GM18526 (cell line): Measurements from ENCODE around the gene KCNJ4.

Experiments used
- POLR2A ChIP-seq: IDR thresholded peaks from 3 replicates; pipeline ENCODE4 v1.6.1; 2011; ENCODE audit not compliant: insufficient read length; ENCODE audit errors: extremely low read depth

KCNJ4 gene

GRCh38 chr22:38455076-38455529 is at the start of gene KCNJ4:
Gene KCNJ4 (minus strand): TSS chr22:38455199. CDS start chr22:38428132, 27,067 bp downstream.
- no peak for TF ChIP-seq POLR2A

- no peak for TF ChIP-seq POLR2A
Observed at GRCh38 chr22:38503021-38503420, 48.0 kb upstream of the KCNJ4 start.

- TF ChIP-seq POLR2A = no peak
Observed at GRCh38 chr22:38501797-38502672, 47.0 kb upstream of the KCNJ4 start.

GRCh38 chr22:38497869-38498268 is 42.9 kb upstream of the KCNJ4 start:
- TF ChIP-seq POLR2A = no peak

GRCh38 chr22:38494939-38495338 is 39.9 kb upstream of the KCNJ4 start:
- TF ChIP-seq POLR2A = no peak

- no peak for TF ChIP-seq POLR2A
Observed at GRCh38 chr22:38494498-38494897, 39.5 kb upstream of the KCNJ4 start.

- no peak for TF ChIP-seq POLR2A
Observed at GRCh38 chr22:38491707-38492348, 36.8 kb upstream of the KCNJ4 start.

- TF ChIP-seq POLR2A = no peak
Observed at GRCh38 chr22:38490915-38491314, 35.9 kb upstream of the KCNJ4 start.

DNA sequence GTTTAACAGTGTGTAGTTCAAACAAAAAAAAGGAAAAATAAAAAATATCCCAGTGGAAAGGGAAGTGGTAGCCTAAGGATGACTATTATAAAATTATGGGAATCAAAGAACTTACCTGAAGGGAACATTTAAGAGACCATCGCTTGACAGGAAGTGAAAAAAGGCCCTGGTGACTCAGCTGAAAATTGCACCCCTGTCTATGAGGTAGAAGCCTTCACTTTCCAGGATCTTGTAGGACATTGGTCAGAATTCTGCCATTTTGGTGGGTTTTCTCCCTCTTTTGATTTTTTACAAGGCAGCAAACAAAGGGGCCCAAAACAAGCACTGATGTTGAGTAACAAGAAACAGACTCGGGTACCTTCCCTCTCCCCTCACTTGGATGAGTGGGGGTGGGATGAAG is 35.5 kb upstream of the KCNJ4 start:
- TF ChIP-seq POLR2A = no peak

DNA sequence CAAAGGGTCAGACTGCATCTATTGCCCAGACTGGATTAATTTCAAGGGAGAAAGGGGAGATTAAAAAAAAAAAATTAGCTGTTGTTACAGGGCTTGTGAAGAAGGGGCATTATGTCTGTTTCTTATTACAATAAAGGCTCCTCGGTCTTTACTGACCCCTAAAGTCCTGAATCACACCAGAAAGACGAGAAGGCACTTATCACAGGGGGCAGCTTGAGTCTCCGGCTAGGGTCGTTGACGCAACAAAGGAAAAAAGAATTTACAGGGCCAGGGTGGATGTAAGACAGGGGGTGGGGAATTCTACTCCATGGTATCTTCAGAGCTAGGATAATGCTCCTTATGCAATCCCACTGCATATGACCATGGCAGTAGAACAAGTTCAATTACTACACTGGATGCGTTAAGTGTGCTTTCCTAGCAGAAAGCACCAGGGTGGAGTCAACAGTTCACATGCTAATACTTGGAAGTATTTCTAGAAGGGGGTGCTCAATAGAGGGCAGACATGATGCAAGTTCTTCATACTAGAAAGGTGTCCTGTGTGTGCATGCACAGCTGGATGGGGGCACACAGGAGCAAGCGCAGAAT is 34.7 kb upstream of the KCNJ4 start:
- no peak for TF ChIP-seq POLR2A

GRCh38 chr22:38489142-38489541 is 34.1 kb upstream of the KCNJ4 start:
- no peak for TF ChIP-seq POLR2A

DNA sequence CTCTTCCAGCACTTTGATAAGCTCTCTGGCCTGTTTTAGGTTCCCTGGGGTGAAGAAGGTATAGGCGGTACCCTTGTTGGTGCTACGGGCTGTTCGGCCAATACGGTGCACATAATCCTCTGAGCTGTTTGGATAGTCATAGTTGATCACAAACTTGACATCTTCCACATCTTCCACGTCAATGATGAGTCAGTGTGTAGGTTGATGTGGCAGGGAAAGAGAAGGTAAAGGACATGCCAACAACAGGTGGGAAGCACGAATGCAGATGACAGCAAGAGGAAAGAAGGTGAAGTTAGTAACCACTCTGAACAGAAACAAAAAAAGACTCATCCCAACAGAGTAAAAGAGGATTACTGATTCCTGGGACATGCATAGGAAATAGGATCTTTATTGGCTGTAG is 32.9 kb upstream of the KCNJ4 start:
- no peak for TF ChIP-seq POLR2A

DNA sequence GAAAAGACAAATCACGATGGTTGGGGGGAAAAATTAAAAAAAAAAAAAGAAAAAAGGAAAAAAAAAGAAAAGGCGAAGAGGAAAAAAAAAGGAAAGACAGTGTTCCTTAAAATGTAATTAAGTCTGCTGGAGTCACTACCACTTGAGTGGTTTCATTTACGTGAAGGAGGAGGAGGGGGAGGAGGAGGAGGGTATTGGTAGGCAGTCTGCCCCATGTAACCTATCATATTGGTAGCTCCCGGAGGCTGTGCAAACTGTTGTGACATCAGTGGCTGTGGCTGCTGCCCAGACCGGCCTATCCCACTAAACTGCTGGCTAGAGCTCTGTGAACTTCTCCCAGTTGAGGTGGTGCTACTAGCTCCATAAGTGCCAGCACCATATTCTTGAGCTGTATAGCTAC is 30.8 kb upstream of the KCNJ4 start:
- TF ChIP-seq POLR2A = no peak

DNA sequence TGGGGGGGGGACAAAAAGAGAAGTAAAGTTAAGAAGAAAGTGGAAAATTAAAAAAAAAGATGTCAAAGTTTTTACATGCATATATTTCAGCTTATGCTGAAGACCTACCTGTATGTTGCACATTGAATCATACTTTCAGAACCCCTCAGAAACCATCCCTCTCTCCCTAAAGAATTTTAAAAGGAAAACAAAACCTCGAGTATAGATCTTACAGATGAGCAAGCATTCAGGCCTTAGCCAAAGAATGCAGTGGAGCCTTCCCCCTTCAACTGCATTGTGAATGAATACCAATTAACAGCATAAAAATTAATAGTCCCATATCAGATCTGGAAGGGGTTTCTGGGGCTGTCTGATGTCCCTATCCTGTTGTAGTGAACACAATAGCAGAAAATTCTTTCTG is 29.2 kb upstream of the KCNJ4 start:
- TF ChIP-seq POLR2A = no peak

DNA sequence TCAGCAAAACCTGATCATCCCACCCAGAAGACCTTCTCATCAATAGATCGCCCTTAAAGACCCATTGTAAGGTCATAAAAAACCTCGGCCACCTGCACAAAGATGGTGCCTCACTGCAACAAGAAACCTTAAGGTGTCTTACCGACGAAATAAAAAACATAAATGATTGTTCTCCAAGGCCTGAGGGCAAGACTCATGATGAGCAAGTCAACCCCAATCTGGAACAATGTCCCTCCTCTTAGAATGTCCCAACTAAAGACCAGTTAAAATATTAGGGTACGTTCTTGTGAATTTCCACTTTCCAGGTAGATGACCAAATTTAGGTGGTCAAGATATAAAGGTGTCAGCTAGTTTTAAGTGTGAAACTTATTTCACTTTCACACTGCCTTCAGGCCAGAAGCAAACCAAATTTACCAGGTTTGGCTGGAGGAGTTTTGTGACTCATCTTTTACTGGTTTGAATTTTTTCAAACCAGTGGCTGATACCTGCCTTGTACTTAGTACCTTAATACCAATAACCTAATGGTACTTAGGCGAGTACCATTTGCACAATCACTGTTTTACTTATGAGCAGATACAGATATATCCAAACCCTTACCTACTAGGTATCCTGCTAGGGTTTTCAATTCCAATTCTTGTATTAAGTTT is 27.8 kb upstream of the KCNJ4 start:
- TF ChIP-seq POLR2A = no peak
